ENCODE data around the gene NDUFS1.
"Not testable (repeated sequence)": the region's sequence is repeated elsewhere in the genome, so short reads cannot be mapped to it uniquely, and the experiment has no call there.

The NDUFS1 gene

GRCh38 chr2:206098471-206098870 is 60.8 kb downstream of the NDUFS1 start:
- no peak for DNase-seq (ENCODE audit: low read depth)

- no peak for DNase-seq (ENCODE audit: low read depth)
Observed at GRCh38 chr2:206096876-206097275, 62.4 kb downstream of the NDUFS1 start.

GRCh38 chr2:206095536-206096332 is 63.5 kb downstream of the NDUFS1 start:
- no peak for DNase-seq (ENCODE audit: low read depth)

- no peak for DNase-seq (ENCODE audit: low read depth)
Observed at GRCh38 chr2:206092297-206092696, 66.9 kb downstream of the NDUFS1 start.

- no peak for DNase-seq (ENCODE audit: low read depth)
Observed at GRCh38 chr2:206088248-206088647, 71.0 kb downstream of the NDUFS1 start.

GRCh38 chr2:206086716-206087350 is 72.4 kb downstream of the NDUFS1 start:
- no peak for DNase-seq (ENCODE audit: low read depth)

GRCh38 chr2:206085742-206086445 is 73.3 kb downstream of the NDUFS1 start, which contains the start of gene INO80D:
Gene INO80D (minus strand): TSS chr2:206086174. CDS start chr2:206063016, 23,158 bp downstream.
- peak; percentile 68 for DNase-seq (ENCODE audit: low read depth)

- peak; percentile 31 for DNase-seq (ENCODE audit: low read depth)
Observed at GRCh38 chr2:206084870-206085741, 74.1 kb downstream of the NDUFS1 start.

GRCh38 chr2:206084439-206084869 is 74.8 kb downstream of the NDUFS1 start:
- DNase-seq (ENCODE audit: low read depth) = peak; percentile 3

- no peak for DNase-seq (ENCODE audit: low read depth)
Observed at GRCh38 chr2:206083602-206084438, 75.4 kb downstream of the NDUFS1 start.

GRCh38 chr2:206082298-206082843 is 76.9 kb downstream of the NDUFS1 start:
- no peak for DNase-seq (ENCODE audit: low read depth)

GRCh38 chr2:206080927-206081326 is 78.3 kb downstream of the NDUFS1 start:
- DNase-seq (ENCODE audit: low read depth) = no peak

- DNase-seq (ENCODE audit: low read depth) = no peak
Observed at GRCh38 chr2:206079699-206080465, 79.4 kb downstream of the NDUFS1 start.

- DNase-seq (ENCODE audit: low read depth) = not testable (repeated sequence)
Observed at GRCh38 chr2:206077879-206078278, 81.4 kb downstream of the NDUFS1 start.

GRCh38 chr2:206075113-206075512 is 84.1 kb downstream of the NDUFS1 start:
- no peak for DNase-seq (ENCODE audit: low read depth)

- no peak for DNase-seq (ENCODE audit: low read depth)
Observed at GRCh38 chr2:206071807-206072206, 87.4 kb downstream of the NDUFS1 start.

- no peak for DNase-seq (ENCODE audit: low read depth)
Observed at GRCh38 chr2:206069417-206069816, 89.8 kb downstream of the NDUFS1 start.

GRCh38 chr2:206068207-206068606 is 91.0 kb downstream of the NDUFS1 start:
- no peak for DNase-seq (ENCODE audit: low read depth)

All from activated T-helper 9 cell treated with anti-CD3 and anti-CD28 coated beads, Interleukin-2, amount 50 U/mL, for 16 hours (primary cell).